GM18909 (cell line): ENCODE measurements around the gene LRRC8E.

ENCODE experiments used
- ATAC-seq: cut with Tn5 transposase; IDR thresholded peaks from one replicate; pipeline ENCODE4 v1.9.1; 2021; ENCODE audit warnings: mild to moderate bottlenecking; ENCODE audit not compliant: unreplicated experiment, poor library complexity

Gene LRRC8E

GRCh38 chr19:7904074-7905020 is 16.0 kb downstream of the LRRC8E start:
- ATAC-seq, result peak; percentile 39

GRCh38 chr19:7905268-7905667 is 17.0 kb downstream of the LRRC8E start:
- ATAC-seq, result no peak

GRCh38 chr19:7905859-7906258 is 17.5 kb downstream of the LRRC8E start:
- ATAC-seq, result no peak

GRCh38 chr19:7907122-7907521 is 18.8 kb downstream of the LRRC8E start:
- ATAC-seq, result no peak

GRCh38 chr19:7907544-7907943 is 19.2 kb downstream of the LRRC8E start:
- no peak for ATAC-seq

- ATAC-seq, result no peak
Observed at GRCh38 chr19:7908078-7908699, 19.9 kb downstream of the LRRC8E start.

GRCh38 chr19:7908742-7909461 is 20.6 kb downstream of the LRRC8E start:
- no peak for ATAC-seq

GRCh38 chr19:7909471-7910067 is 21.3 kb downstream of the LRRC8E start:
- ATAC-seq, result no peak

- no peak for ATAC-seq
Observed at GRCh38 chr19:7910321-7911161, 22.2 kb downstream of the LRRC8E start.

GRCh38 chr19:7911508-7912143 is 23.3 kb downstream of the LRRC8E start:
- ATAC-seq, result no peak

- ATAC-seq, result no peak
Observed at GRCh38 chr19:7912144-7912696, 23.9 kb downstream of the LRRC8E start.

GRCh38 chr19:7912697-7913564 is 24.6 kb downstream of the LRRC8E start:
- ATAC-seq, result no peak

- ATAC-seq, result no peak
Observed at GRCh38 chr19:7913652-7914051, 25.3 kb downstream of the LRRC8E start.

- no peak for ATAC-seq
Observed at GRCh38 chr19:7914099-7914498, 25.8 kb downstream of the LRRC8E start.

GRCh38 chr19:7914598-7915045 is 26.3 kb downstream of the LRRC8E start, which contains the start of gene TGFBR3L:
TGFBR3L (plus strand) TSS chr19:7914830.
- ATAC-seq, result no peak

- no peak for ATAC-seq
Observed at GRCh38 chr19:7915250-7916102, 27.2 kb downstream of the LRRC8E start.
